DND-41 (cell line): ENCODE data around the gene NPHP4.

ENCODE experiments used
- ATAC-seq: fragments of 200-7000 bp; cut with Tn5 transposase; 3 replicates; pipeline ENCODE4 v1.9.1; 2021; ENCODE audit warnings: low read depth; ENCODE audit not compliant: insufficient read depth
- DNase-seq: peaks from one replicate; pipeline ENCODE4 v3.0.0-alpha.2; 2020
- H2AFZ ChIP-seq: 2 replicates; pipeline ENCODE4 v1.6.0; 2012; ENCODE audit warnings: low read depth, low read length
- H3K27ac ChIP-seq: 2 replicates; pipeline ENCODE4 v1.5.1; 2012; ENCODE audit warnings: low read length, inconsistent platforms
- H3K27me3 ChIP-seq: fragments of 200-600 bp; sonication (generic); 2 replicates; pipeline ENCODE4 v1.6.0; 2012; ENCODE audit warnings: low read length, mild to moderate bottlenecking, inconsistent platforms; ENCODE audit not compliant: insufficient read depth, poor library complexity
- H3K36me3 ChIP-seq: 2 replicates; pipeline ENCODE4 v1.5.1; 2012; ENCODE audit warnings: low read length, inconsistent platforms; ENCODE audit not compliant: insufficient read depth
- H3K4me1 ChIP-seq: 2 replicates; pipeline ENCODE4 v1.5.1; 2012; ENCODE audit warnings: mild to moderate bottlenecking, low read length; ENCODE audit not compliant: insufficient read depth
- H3K4me2 ChIP-seq: 2 replicates; pipeline ENCODE4 v1.6.0; 2012; ENCODE audit warnings: mild to moderate bottlenecking, moderate library complexity, low read length, inconsistent platforms; ENCODE audit not compliant: insufficient read depth
- H3K4me3 ChIP-seq, 2 experiments: fragments of 200-600 bp in 1 of 2; shearing (Covaris generic) in 1 of 2; 2 replicates each; pipeline ENCODE4 v1.5.1; 2012 to 2016; ENCODE audit warnings: inconsistent platforms in 2 of 2, low read length in 2 of 2, mild to moderate bottlenecking in 2 of 2, low read depth in 1 of 2, moderate library complexity in 1 of 2
- H3K79me2 ChIP-seq: 2 replicates; pipeline ENCODE4 v1.6.0; 2012; ENCODE audit warnings: low read length, inconsistent platforms; ENCODE audit not compliant: insufficient read depth
- H3K9ac ChIP-seq: 2 replicates; pipeline ENCODE4 v1.6.0; 2012; ENCODE audit warnings: low read depth, mild to moderate bottlenecking, inconsistent platforms, low read length, moderate library complexity
- H3K9me3 ChIP-seq: 2 replicates; pipeline ENCODE4 v1.5.1; 2012; ENCODE audit warnings: low read length, moderate library complexity, mild to moderate bottlenecking, inconsistent platforms; ENCODE audit not compliant: insufficient read depth, severe bottlenecking
- H4K20me1 ChIP-seq: 2 replicates; pipeline ENCODE4 v1.6.0; 2012; ENCODE audit warnings: low read length; ENCODE audit not compliant: insufficient read depth
- EZH2 ChIP-seq: IDR thresholded peaks from 3 replicates; pipeline ENCODE4 v1.6.1; 2012; ENCODE audit warnings: borderline replicate concordance, low read depth, mild to moderate bottlenecking, moderate library complexity, low read length, inconsistent platforms; ENCODE audit not compliant: severe bottlenecking
- TF ChIP-seq, protein P1 (sequence below): IDR thresholded peaks from 2 replicates; pipeline ENCODE4 v1.5.1; 2012; ENCODE audit warnings: borderline replicate concordance, low read length, moderate library complexity, mild to moderate bottlenecking; ENCODE audit not compliant: poor library complexity, severe bottlenecking; ENCODE audit errors: extremely low read depth

Gene NPHP4

GRCh38 chr1:5933676-5934057 lies 58.6 kb downstream of the NPHP4 start:
- Histone ChIP-seq H3K36me3 (peaks cover 59% of the 10 kb centered on the region), H3K4me3 (no peak overlapping the region), H3K4me1 (no peaks in the 10 kb centered on the region), H3K4me2 (no peak overlapping the region), H3K9me3 (no peaks in the 10 kb centered on the region), H3K27ac (no peak overlapping the region), H3K9ac (no peak overlapping the region), H3K27me3 (no peaks in the 10 kb centered on the region), H2AFZ (no peak overlapping the region), H4K20me1 (peaks cover 5% of the 10 kb centered on the region; the same call in 1 of the 2 replicates), H3K79me2 (no peaks in the 10 kb centered on the region)
- ATAC-seq (no peak), DNase-seq (no peak)
- TF ChIP-seq, protein P1, sequence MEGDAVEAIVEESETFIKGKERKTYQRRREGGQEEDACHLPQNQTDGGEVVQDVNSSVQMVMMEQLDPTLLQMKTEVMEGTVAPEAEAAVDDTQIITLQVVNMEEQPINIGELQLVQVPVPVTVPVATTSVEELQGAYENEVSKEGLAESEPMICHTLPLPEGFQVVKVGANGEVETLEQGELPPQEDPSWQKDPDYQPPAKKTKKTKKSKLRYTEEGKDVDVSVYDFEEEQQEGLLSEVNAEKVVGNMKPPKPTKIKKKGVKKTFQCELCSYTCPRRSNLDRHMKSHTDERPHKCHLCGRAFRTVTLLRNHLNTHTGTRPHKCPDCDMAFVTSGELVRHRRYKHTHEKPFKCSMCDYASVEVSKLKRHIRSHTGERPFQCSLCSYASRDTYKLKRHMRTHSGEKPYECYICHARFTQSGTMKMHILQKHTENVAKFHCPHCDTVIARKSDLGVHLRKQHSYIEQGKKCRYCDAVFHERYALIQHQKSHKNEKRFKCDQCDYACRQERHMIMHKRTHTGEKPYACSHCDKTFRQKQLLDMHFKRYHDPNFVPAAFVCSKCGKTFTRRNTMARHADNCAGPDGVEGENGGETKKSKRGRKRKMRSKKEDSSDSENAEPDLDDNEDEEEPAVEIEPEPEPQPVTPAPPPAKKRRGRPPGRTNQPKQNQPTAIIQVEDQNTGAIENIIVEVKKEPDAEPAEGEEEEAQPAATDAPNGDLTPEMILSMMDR = no peak
- no peak for TF ChIP-seq EZH2

GRCh38 chr1:5933050-5933449 lies 59.2 kb downstream of the NPHP4 start:
- no peaks in the 10 kb centered on the region for H3K9me3 ChIP-seq
- no peak overlapping the region for H2AFZ ChIP-seq
- no peak overlapping the region for H3K27ac ChIP-seq
- no peaks in the 10 kb centered on the region for H3K4me1 ChIP-seq
- peaks cover 5% of the 10 kb centered on the region; the same call in 1 of the 2 replicates for H4K20me1 ChIP-seq
- H3K4me3 ChIP-seq = no peak overlapping the region
- ATAC-seq (no peak), DNase-seq (no peak)
- TF ChIP-seq EZH2 = no peak
- TF ChIP-seq, protein P1 = no peak
- H3K27me3 ChIP-seq = no peaks in the 10 kb centered on the region
- H3K4me2 ChIP-seq = no peak overlapping the region
- H3K79me2 ChIP-seq = no peaks in the 10 kb centered on the region
- H3K9ac ChIP-seq = no peak overlapping the region
- peaks cover 56% of the 10 kb centered on the region for H3K36me3 ChIP-seq

GRCh38 chr1:5928714-5929400 lies 63.4 kb downstream of the NPHP4 start:
- Histone ChIP-seq H3K27ac (no peak overlapping the region), H3K36me3 (peaks cover 55% of the 10 kb centered on the region), H3K4me2 (no peak overlapping the region), H2AFZ (no peak overlapping the region), H3K9me3 (no peaks in the 10 kb centered on the region), H4K20me1 (no peaks in the 10 kb centered on the region), H3K9ac (no peak overlapping the region), H3K79me2 (no peaks in the 10 kb centered on the region), H3K4me3 (no peak overlapping the region), H3K4me1 (no peaks in the 10 kb centered on the region), H3K27me3 (no peaks in the 10 kb centered on the region)
- ATAC-seq (no peak), DNase-seq (no peak)
- TF ChIP-seq, protein P1 = no peak
- TF ChIP-seq EZH2 = no peak
